WERI-Rb-1 (cell line): Measurements from ENCODE around the gene ZNF726.
"Not testable (repeated sequence)": the region's sequence is repeated elsewhere in the genome, so short reads cannot be mapped to it uniquely, and the experiment has no call there.

Source experiments
- DNase-seq: peaks from one replicate; pipeline ENCODE4 v3.0.0-alpha.2; 2020
- H3K27ac ChIP-seq: fragments of 250-450 bp; sonication (Bioruptor Pico); 2 replicates; pipeline ENCODE4 v1.5.1; 2020; ENCODE audit warnings: mild to moderate bottlenecking, moderate library complexity
- H3K27me3 ChIP-seq: fragments of 250-450 bp; sonication (Bioruptor Pico); 2 replicates; pipeline ENCODE4 v1.5.1; 2021; ENCODE audit warnings: mild to moderate bottlenecking, low read depth, moderate library complexity; ENCODE audit not compliant: insufficient read depth, severe bottlenecking
- H3K36me3 ChIP-seq: fragments of 250-450 bp; sonication (Bioruptor Pico); 2 replicates; pipeline ENCODE4 v1.5.1; 2020; ENCODE audit warnings: mild to moderate bottlenecking, moderate library complexity
- H3K4me3 ChIP-seq: 2 replicates; pipeline ENCODE4 v1.5.1; 2011; ENCODE audit warnings: low read depth, mild to moderate bottlenecking, control low read depth, low read length
- H3K9me3 ChIP-seq: fragments of 250-450 bp; sonication (Bioruptor Pico); 2 replicates; pipeline ENCODE4 v1.5.1; 2021; ENCODE audit warnings: mild to moderate bottlenecking, moderate library complexity; ENCODE audit not compliant: severe bottlenecking
- TF ChIP-seq, protein P1 (sequence below): IDR thresholded peaks from 2 replicates; pipeline ENCODE4 v1.5.1; 2011; ENCODE audit warnings: low read depth, mild to moderate bottlenecking, control low read depth, inconsistent platforms, low read length

ZNF726 gene

DNA sequence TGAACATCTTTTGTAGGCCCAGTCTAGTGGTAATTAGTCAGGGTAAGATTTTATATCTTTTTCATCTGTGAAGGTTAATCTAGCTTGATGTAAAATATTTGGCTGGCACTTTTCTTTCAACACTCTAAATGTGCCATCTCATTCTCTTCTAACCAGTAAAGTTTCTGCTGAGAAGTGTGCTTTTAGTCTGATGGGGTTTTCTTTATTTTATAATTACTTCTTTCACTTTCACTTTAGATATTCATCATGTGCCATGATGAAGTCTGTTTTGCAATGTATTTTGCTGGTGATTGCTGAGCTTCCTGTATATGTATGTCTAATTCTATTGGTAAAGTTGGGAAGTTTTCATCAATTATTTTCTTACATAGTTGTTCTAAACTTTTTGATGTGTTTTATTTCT lies 31.9 kb downstream of the ZNF726 start:
- Histone ChIP-seq H3K27me3 (peaks cover 4% of the 10 kb centered on the region), H3K27ac (no peak overlapping the region), H3K36me3 (no peaks in the 10 kb centered on the region), H3K9me3 (no peaks in the 10 kb centered on the region), H3K4me3 (no peak overlapping the region)
- no peak for DNase-seq
- TF ChIP-seq, protein P1, sequence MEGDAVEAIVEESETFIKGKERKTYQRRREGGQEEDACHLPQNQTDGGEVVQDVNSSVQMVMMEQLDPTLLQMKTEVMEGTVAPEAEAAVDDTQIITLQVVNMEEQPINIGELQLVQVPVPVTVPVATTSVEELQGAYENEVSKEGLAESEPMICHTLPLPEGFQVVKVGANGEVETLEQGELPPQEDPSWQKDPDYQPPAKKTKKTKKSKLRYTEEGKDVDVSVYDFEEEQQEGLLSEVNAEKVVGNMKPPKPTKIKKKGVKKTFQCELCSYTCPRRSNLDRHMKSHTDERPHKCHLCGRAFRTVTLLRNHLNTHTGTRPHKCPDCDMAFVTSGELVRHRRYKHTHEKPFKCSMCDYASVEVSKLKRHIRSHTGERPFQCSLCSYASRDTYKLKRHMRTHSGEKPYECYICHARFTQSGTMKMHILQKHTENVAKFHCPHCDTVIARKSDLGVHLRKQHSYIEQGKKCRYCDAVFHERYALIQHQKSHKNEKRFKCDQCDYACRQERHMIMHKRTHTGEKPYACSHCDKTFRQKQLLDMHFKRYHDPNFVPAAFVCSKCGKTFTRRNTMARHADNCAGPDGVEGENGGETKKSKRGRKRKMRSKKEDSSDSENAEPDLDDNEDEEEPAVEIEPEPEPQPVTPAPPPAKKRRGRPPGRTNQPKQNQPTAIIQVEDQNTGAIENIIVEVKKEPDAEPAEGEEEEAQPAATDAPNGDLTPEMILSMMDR, result no peak

DNA sequence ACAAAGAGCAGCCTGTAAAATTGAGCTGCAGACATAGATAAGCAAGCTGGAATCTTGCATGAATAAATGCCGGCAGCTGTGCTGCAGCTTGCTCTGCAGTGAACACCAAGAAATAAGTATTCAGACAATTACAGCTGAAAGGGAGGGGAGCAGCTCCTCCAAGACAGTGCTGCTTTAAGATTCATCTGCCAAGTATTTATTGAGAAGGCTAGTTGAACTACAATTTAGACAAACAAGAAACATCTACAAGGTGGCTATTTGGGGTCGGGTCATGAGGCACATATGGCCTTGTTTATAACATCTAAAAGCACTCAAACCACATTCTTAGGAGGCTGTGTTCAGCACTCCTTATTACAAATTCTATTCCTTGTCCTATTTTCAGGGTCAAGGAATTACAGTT lies 34.9 kb downstream of the ZNF726 start:
- no peaks in the 10 kb centered on the region for H3K9me3 ChIP-seq
- H3K36me3 ChIP-seq, result no peaks in the 10 kb centered on the region
- TF ChIP-seq, protein P1, result no peak
- no peak overlapping the region for H3K27ac ChIP-seq
- peaks cover 13% of the 10 kb centered on the region for H3K27me3 ChIP-seq
- DNase-seq, result no peak
- no peak overlapping the region for H3K4me3 ChIP-seq

DNA sequence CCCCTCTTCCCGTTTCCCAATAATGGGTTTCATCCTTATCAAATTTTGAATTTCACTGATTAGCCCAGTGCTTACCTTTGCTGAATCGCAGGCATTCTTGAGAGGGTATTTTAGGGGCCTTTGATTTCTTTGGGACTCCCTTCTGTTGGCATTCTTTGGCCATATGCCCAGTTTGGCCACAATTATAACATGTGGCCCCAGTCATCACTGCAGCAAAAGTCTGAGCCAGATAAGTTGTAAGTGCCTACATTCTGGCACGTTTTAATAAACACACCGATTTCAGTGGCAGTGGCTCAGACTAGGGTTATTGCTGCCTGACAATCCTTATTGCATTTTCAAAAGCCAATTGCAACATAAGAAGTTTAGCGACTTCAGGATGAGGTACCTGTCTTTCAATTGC lies 41.4 kb downstream of the ZNF726 start:
- DNase-seq, result no peak
- H3K27ac ChIP-seq, result no peak overlapping the region
- peaks cover 46% of the 10 kb centered on the region for H3K27me3 ChIP-seq
- H3K36me3 ChIP-seq, result no peaks in the 10 kb centered on the region
- TF ChIP-seq, protein P1, result no peak
- no peaks in the 10 kb centered on the region for H3K9me3 ChIP-seq
- no peak overlapping the region for H3K4me3 ChIP-seq

DNA sequence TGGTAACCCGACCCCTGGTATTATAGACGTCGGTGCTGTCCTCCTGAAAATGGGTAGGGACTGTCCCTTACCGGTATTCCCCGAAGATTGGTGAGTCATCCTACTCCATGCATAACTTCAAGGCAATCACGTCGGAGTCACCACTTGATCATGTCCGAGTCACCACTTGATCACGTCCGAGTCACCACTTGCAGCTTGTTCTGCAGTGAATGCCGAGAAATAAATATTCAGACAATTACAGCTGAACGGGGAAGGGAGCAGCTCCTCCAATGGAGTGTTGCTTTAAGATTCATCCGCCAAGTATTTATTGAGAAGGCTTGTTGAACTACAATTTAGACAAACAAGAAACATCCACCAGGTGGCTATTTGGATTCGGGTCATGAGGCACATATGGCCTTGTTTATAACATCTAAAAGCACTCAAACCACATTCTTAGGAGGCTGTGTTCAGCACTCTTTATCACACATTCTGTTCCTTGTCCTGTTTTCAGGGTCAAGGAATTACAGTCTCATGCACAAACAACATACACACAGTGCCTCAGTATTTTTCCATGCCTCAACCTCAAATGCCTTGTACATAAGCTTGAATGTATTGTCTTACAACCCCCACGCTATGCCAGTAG lies 43.1 kb downstream of the ZNF726 start:
- no peak overlapping the region for H3K4me3 ChIP-seq
- TF ChIP-seq, protein P1, result no peak
- no peak for DNase-seq

GRCh38 chr19:23963396-23963795 lies 48.7 kb downstream of the ZNF726 start:
- H3K27me3 ChIP-seq, result peaks cover 37% of the 10 kb centered on the region
- H3K36me3 ChIP-seq, H3K27ac ChIP-seq, DNase-seq, H3K9me3 ChIP-seq, H3K4me3 ChIP-seq: not testable (repeated sequence)

More for the DNA sequence above, 43.1 kb downstream of the ZNF726 start:
- H3K27ac ChIP-seq, result no peak overlapping the region
- peaks cover 53% of the 10 kb centered on the region for H3K27me3 ChIP-seq
- no peaks in the 10 kb centered on the region for H3K36me3 ChIP-seq
- peaks cover 2% of the 10 kb centered on the region for H3K9me3 ChIP-seq

DNA sequence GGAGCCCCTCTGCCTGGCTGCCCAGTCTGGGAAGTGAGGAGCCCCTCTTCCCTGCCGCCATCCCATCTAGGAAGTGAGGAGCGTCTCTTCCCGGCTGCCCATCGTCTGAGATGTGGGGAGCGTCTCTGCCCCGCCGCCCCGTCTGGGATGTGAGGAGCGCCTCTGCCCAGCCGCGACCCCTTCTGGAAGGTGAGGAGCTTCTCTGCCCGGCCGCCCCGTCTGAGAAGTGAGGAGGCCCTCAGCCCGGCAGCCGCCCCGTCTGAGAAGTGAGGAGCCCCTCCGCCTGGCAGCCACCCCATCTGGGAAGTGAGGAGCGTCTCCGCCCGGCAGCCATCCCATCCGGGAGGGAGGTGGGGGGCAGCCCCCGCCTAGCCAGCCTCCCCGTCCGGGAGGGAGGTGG lies 49.2 kb downstream of the ZNF726 start:
- not testable (repeated sequence) for H3K27ac ChIP-seq, H3K36me3 ChIP-seq, H3K4me3 ChIP-seq, DNase-seq, H3K9me3 ChIP-seq
- H3K27me3 ChIP-seq, result peaks cover 37% of the 10 kb centered on the region

- H3K9me3 ChIP-seq, DNase-seq, H3K36me3 ChIP-seq, H3K27ac ChIP-seq, H3K4me3 ChIP-seq: not testable (repeated sequence)
- H3K27me3 ChIP-seq, result peaks cover 41% of the 10 kb centered on the region
These were observed 49.6 kb downstream of the ZNF726 start for GRCh38 chr19:23964334-23964733.
